GM12865 (cell line): Measurements from ENCODE around the gene PAQR3.

Experiments
- DNase-seq: peaks from one replicate; pipeline ENCODE4 v3.0.0; 2010; ENCODE audit warnings: low read depth
- H3K4me3 ChIP-seq: 2 replicates; pipeline ENCODE4 v1.5.1; 2011; ENCODE audit warnings: mild to moderate bottlenecking, low read depth, low read length, control low read depth
- TF ChIP-seq, protein P1 (sequence below): IDR thresholded peaks from 2 replicates; pipeline ENCODE4 v1.5.1; 2011; ENCODE audit warnings: low read length, control low read depth, low read depth, inconsistent platforms; ENCODE audit not compliant: insufficient read depth; ENCODE audit errors: missing control alignments

PAQR3 gene

DNA sequence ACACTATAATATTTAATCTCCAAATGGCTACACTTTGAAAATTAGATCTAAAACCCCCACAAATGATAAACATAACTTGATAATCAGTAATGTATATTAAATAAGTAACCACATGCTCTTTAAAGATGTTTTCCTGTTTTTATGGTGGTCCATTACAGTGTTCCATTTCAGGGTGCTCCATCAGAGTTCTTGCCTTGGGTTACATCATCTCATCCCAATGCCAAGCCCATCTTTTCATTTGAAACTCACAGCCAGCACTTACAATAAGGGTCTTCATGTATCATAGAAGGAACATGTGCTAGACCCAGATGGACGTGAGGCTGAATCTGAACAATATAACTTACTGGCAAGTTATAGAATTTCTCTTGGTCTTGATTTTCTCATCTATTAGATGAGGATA is 10.5 kb upstream of the PAQR3 start:
- DNase-seq, result no peak
- no peak overlapping the region for H3K4me3 ChIP-seq
- TF ChIP-seq, protein P1, sequence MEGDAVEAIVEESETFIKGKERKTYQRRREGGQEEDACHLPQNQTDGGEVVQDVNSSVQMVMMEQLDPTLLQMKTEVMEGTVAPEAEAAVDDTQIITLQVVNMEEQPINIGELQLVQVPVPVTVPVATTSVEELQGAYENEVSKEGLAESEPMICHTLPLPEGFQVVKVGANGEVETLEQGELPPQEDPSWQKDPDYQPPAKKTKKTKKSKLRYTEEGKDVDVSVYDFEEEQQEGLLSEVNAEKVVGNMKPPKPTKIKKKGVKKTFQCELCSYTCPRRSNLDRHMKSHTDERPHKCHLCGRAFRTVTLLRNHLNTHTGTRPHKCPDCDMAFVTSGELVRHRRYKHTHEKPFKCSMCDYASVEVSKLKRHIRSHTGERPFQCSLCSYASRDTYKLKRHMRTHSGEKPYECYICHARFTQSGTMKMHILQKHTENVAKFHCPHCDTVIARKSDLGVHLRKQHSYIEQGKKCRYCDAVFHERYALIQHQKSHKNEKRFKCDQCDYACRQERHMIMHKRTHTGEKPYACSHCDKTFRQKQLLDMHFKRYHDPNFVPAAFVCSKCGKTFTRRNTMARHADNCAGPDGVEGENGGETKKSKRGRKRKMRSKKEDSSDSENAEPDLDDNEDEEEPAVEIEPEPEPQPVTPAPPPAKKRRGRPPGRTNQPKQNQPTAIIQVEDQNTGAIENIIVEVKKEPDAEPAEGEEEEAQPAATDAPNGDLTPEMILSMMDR, result no peak

DNA sequence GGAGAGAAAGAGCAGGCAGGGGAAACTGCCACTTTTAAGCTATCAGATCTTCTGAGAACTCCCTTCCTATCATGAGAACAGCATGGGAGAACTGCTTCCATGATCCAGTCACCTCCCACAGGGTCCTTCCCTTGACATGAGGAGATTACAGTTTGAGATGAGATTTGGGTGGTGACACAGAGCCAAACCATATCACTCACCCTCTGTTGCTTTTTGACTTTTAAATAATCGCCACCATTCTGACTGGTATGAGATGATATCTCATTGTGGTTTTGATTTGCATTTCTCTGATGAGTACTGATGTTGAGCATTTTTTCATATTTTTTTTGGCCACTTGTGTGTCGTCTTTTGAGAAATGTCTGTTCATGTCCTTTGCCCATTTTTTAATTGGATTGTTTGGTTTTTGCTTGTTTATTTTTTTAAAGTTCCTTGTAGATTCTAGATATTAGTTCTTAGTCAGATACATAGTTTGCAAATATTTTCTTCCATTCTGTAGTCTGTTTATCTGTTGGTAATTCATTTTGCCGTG is 6.5 kb upstream of the PAQR3 start:
- no peak for DNase-seq
- TF ChIP-seq, protein P1, result no peak
- no peak overlapping the region for H3K4me3 ChIP-seq

DNA sequence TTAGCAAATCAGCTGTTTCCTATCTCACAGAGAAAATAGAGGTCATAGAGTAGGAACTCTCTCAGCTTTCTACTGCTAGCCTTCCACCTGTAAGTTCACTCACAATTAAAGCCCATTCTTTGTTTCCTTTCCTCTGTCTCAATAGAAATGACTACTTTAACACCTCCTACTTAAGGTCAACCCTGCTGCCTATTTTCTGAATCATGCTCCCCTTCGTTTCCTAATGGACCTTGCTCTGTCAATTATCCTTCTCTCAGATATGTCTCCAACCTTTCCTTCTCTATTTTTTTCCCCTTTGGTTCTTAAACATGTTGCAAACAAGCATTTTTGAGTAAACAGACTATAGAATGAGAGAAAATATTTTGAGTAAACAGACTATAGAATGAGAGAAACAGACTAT is 5.1 kb upstream of the PAQR3 start:
- no peak overlapping the region for H3K4me3 ChIP-seq
- DNase-seq, result no peak
- TF ChIP-seq, protein P1, result no peak

DNA sequence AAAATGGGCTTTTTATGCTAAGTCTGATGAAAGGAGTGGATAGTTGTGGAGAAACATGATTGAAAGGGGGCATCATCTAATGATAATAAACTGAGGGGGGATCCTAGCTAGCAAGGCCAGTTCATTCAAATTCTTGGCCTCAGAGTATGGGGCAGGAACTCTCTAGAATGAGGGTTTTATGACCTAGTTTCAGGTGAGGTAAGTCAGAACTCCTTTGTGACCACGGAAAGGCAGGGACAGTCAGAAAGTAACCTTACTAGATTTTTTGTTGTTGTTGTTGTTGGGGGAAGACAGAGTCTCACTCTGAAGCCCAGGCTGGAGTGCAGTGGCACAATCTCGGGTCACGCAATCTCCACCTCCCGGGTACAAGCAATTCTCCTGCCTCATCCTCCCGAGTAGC is 1.5 kb upstream of the PAQR3 start:
- DNase-seq, result peak; percentile 48
- H3K4me3 ChIP-seq, result no peak overlapping the region
- TF ChIP-seq, protein P1, result no peak

DNA sequence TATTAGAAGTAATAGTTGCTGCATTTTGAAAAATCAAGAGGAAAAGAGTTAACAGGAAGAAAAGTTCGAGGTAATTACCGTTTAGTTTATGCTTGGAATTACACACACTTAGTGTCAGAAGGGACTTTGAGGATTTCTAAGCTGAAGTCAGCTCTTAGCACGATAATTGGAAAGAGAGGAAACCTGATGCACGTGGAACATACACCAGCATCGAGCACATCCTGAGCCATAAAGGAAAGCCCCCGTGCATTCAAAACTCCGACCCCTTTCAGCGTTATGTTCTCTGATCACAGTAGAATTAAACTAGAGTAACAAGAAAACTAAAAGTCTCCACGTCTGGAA is 400 bp upstream of the PAQR3 start:
- no peak for DNase-seq
- TF ChIP-seq, protein P1, result no peak
- peak overlapping the region; percentile 72 for H3K4me3 ChIP-seq

DNA sequence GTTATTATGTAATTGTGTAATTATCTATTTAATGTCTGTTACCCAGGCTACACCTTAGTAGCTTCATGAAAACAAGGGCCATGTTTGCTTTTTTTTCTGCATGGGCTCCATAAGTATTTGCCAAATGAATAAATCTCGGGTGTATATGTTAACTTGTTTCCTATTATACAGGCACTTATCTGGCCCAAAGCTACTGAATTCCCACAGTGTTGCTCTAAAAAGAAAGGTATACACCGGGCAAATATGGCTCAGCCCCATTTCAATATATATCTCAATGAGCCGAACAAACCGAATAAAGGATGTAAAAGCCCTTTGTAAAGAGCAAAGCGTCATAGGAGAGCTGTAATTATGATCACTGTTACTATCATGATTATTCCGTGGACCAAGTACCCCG is 767 bp downstream of the PAQR3 start:
- TF ChIP-seq, protein P1, result no peak
- H3K4me3 ChIP-seq, result peak overlapping the region; percentile 76
- no peak for DNase-seq

DNA sequence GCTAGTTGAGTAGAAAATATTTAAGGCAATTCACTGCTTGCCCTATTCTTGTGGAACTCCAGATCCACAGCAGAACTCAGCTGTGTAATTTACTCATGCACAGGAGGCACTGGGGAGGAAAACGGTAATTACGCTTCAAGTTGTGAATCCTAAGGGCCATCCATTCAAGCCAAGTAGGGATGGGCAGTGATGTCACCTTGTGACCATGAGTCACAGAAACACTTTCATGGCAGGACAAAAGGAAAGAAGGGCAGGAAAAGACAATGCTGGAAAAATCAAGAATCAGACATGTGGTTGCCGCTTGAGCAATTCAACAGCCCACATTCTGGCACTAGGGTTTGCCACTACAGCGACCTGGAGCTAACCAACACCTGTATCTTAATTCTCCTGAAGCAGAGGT is 1.4 kb downstream of the PAQR3 start:
- TF ChIP-seq, protein P1, result no peak
- DNase-seq, result no peak
- no peak overlapping the region for H3K4me3 ChIP-seq
